Uterus (tissue), 2 donors: ENCODE measurements around the gene CABP5.

Source experiments
- CTCF ChIP-seq, 4 experiments: fragments of 200-600 bp in 2 of 4; fragments of 450-650 bp in 2 of 4; sonication (generic) in 2 of 4; IDR thresholded peaks; one replicate each; pipeline ENCODE4 v1.5.1; 2016 to 2019; ENCODE audit warnings: antibody characterized with exemption in 4 of 4, mild to moderate bottlenecking in 2 of 4, moderate library complexity in 1 of 4
- POLR2A ChIP-seq, 2 donors: fragments of 450-650 bp; IDR thresholded peaks; one replicate each; pipeline ENCODE4 v1.6.1; 2016; ENCODE audit warnings: antibody characterized with exemption in 2 of 2, mild to moderate bottlenecking in 1 of 2, moderate library complexity in 1 of 2

- TF ChIP-seq CTCF (IDR thresholded peaks at IDR 0.05) (no peak), POLR2A (IDR thresholded peaks at IDR 0.05) (no peak)
Observed at GRCh38 chr19:48064509-48064908, 20.6 kb upstream of the CABP5 start.
